KOPT-K1 (cell line): ENCODE measurements around the gene ZNF667.
A peak's percentile ranks its signal among the peaks of the same experiment; 100 is the strongest.

Experiments used
- H3K27ac ChIP-seq: fragments of 200-600 bp; sonication (generic); 2 replicates; pipeline ENCODE4 v1.5.1; 2016; ENCODE audit warnings: antibody characterized with exemption, mild to moderate bottlenecking, low read depth, low read length; ENCODE audit not compliant: poor library complexity, severe bottlenecking
- H3K36me3 ChIP-seq: fragments of 200-600 bp; sonication (generic); 2 replicates; pipeline ENCODE4 v1.5.1; 2017; ENCODE audit warnings: antibody characterized with exemption, mild to moderate bottlenecking, low read length, moderate library complexity; ENCODE audit not compliant: insufficient read depth
- H3K9me3 ChIP-seq: fragments of 200-600 bp; sonication (generic); 2 replicates; pipeline ENCODE4 v1.5.1; 2017; ENCODE audit warnings: antibody characterized with exemption, low read length, mild to moderate bottlenecking; ENCODE audit not compliant: insufficient read depth, poor library complexity, severe bottlenecking

ZNF667 gene

DNA sequence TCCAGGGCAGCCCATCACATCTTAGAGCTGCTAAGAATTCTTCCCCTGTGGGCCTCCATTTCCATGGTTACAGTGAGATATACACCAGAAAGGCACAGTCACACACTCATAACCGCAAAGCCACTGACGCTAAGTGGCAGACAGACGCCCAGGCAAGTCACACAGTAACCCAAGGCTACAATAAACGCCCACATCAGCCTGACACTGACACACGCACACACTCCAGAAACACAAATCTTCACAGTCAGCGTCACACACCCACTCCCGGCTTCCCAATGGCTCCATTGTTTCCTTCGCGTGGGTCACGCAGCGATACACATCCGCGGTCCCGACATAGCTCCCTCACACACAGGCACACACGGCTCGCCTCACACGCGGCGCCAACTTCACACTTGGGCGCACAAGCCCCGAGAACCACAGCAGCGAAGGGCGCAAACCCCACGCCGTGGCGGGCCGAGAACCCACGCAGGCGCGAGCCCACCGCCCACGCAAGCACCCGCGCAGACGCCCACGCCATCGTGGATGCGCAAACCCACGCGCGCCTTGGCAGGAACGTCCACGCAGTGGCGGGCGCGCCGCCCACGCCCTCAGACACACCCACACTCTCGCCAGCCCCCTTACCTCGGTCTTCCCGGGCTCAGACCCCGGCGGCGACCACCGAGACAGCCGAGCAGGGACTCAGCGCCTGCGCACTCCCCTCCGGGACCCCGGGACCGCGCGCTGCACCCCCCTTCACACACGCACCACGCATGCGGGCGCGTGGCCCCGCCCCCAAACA is at the start of gene ZNF667:
Gene ZNF667 (minus strand): TSS at position 695 of the 778 bp plus-strand sequence. CDS start 14,975 bp downstream, outside the sequence.
- H3K9me3 ChIP-seq, result peaks cover 39% of the 10 kb centered on the region
- no peak within 1 kb of the TSS for H3K27ac ChIP-seq
- no peaks in the 10 kb centered on the region for H3K36me3 ChIP-seq

DNA sequence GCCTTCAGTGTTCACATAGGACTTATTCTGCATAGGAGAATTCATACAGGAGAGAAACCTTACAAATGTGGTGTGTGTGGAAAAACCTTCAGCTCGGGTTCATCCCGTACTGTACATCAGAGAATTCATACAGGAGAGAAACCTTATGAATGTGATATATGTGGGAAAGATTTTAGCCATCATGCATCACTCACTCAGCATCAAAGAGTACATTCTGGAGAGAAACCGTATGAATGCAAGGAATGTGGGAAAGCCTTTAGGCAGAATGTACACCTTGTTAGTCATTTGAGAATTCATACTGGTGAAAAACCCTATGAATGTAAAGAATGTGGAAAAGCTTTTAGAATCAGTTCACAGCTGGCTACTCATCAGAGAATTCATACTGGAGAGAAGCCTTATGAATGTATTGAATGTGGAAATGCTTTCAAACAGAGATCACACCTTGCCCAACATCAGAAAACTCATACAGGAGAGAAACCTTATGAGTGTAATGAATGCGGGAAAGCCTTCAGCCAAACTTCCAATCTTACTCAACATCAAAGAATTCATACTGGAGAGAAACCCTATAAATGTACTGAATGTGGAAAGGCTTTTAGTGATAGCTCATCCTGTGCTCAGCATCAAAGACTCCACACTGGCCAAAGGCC is 48.2 kb upstream of the ZNF667 start:
- H3K36me3 ChIP-seq, result no peaks in the 10 kb centered on the region
- no peak overlapping the region for H3K27ac ChIP-seq
- H3K9me3 ChIP-seq, result peaks cover 48% of the 10 kb centered on the region

DNA sequence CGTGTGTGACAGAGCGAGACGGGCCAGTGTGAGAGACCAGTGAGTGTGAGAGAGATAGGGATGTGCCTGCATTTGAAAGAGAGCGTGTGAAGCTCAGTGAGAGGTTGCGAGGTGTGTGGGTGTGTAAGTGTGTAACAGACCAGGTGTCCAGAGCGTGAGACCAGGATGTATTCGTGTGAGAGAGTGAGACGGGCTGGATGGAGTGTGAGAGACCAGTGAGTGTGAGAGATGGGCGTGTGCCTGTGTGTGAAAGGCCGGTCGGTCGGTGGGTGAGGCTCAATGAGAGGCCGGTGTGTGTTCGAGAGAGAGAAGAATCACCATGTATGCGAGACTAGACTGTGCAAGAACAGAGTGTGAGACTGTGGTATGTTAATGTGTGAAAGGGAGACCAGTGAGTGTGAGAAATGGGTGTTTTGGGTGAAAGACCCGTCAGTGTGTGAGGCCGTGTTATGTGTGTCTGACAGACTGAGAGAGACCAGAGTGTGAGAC is 31.2 kb upstream of the ZNF667 start:
- Histone ChIP-seq H3K27ac (no peak overlapping the region), H3K9me3 (peaks cover 17% of the 10 kb centered on the region), H3K36me3 (no peaks in the 10 kb centered on the region)

DNA sequence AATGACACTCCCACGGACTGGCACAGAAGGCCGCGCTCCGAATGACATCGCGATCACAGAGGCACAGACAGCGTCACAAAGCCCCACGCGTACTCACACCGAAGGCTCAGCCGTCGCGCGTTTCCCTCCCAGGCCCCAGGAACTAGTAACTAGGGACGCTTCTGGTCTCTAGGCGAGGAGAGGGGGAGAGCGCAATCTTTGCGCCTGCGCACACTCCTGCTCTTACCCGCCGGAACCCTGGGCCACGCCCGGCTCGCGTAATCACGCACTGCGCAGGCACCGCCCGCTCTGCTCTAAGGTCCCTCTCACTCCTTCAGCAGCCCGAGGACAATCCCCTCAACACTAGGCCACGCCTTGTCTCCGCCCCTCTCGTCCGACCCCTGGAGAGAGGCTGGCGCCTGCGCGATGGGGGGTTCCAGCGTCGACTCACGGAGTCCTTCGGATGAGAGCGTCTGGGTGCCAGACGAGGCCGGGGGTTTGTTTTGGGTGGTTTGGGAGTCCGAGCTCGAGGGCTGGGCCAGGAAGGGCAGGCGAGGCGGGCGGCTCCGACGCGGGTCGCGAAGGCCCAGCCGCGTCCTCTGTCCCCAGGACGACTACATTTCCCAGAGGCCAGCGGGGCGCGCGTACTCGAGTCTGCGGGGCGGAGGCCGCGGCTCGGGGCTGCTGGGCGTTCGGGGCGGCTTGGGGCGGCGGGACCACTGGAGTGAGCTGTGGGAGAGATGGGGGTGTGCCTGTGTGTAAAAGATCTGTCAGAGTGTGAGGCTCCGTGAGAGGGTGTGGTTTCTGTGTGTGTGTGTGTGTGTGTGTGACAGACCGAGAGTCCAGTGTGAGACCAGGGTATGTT is 30.5 kb upstream of the ZNF667 start, which contains the start of gene ZNF471:
Gene ZNF471 (plus strand): TSS at position 410 of the 844 bp plus-strand sequence. CDS start 3,717 bp downstream, outside the sequence.
- H3K27ac ChIP-seq, result no peak within 1 kb of the TSS
- H3K36me3 ChIP-seq, result no peaks in the 10 kb centered on the region
- peaks cover 17% of the 10 kb centered on the region for H3K9me3 ChIP-seq

DNA sequence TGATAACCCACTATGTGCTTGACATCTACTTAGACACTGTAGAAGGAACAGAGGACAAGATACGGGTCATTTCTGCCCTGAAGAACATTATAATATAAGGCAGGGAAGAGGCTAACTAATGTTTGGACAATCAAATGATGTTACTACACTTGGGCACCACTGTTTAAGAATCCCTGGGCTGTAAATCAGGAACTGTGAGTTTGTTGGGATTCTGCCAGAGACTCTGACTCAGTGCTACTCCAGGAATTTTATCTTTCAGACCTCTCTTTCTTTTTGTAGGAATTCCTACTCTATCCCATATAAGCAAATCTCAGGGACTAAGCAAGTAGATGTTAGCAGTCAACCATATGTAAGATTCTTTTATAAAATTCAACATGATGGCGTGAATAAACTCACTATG is 27.4 kb upstream of the ZNF667 start:
- peaks cover 17% of the 10 kb centered on the region for H3K9me3 ChIP-seq
- H3K27ac ChIP-seq, result no peak overlapping the region
- no peaks in the 10 kb centered on the region for H3K36me3 ChIP-seq

DNA sequence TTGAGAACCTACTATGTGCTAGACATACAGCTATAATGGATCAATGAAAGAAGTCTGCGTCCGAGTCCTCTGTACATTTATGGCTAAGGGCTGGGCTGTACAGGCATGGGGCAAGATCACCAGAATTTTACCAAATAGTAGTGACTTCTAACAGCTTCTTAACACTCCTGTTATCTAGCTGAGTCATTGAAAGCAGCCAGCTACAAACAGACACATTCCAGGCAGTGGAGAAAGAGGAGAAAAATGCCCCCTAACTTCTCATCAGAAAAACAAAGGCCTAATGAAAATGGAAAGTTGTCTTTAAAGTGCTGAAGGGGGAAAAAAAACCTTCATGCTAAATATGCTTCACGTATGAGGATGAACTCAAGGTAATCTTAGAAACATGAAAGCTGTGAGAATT is 14.3 kb upstream of the ZNF667 start:
- H3K27ac ChIP-seq, result no peak overlapping the region
- peaks cover 10% of the 10 kb centered on the region for H3K9me3 ChIP-seq
- H3K36me3 ChIP-seq, result no peaks in the 10 kb centered on the region

DNA sequence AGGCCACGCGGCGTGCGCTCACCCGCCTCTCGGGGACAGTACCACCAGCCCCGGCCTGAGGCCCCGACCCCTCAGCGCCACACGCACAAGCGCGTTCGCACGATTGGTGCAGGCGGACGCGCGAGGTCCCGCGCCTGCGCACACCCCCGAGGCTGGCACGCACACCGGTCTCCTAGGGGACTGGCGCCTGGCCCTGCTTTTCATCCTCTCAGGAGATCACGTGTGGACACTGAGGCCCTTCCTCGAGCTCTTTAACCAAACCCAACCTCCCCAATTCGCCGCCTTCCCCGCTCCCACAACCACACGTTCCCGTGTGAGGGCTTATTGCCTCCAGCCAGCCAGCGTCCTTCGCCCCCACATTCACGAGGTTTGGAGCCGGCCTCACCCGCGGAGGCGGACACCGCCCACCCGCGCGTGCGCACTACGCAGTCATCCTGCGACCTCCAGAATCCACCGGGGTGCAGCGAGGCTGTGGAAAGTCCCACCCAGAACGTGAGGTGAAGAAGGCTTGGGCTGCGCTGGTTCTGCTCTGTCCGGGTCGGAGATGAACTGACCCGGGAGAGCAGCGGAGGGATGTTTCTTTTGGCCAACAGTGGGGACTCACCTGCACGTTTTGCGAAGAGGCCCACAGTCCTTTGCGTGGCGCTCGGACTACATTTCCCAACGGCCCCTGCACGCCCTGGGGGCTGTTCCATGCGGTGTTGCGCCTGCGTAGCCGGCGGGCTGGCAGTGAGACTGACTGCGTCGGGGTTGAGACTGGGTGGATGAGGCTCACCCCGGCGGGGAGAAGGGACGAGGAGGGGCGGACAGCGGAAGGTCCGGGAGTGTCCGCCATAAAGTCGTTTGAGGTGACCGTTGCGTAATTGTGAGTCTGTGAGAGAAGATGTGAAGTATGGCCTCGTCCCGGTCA is 539 bp upstream of the ZNF667 start:
- H3K36me3 ChIP-seq, result no peaks in the 10 kb centered on the region
- no peak overlapping the region for H3K27ac ChIP-seq
- H3K9me3 ChIP-seq, result peaks cover 42% of the 10 kb centered on the region

DNA sequence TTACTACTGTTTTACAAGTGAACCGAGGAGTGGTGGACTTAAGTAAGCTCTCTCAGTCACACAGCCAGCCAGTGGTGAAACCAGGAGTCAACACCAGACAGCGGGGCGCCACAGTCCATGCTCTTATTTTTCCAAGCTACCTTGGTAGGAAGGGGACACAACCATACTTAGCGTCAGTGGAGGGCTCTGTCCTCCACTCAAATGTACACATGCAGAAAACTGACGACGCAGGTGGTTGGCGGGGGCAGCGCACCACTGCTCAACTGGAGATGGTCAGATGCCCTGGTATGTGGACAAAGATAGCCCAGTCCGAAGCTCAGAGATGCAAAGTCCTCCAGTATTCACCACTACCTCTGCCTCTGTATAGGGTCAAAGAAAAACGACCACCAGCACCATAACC is 1.1 kb downstream of the ZNF667 start:
- H3K36me3 ChIP-seq, result no peaks in the 10 kb centered on the region
- H3K27ac ChIP-seq, result no peak overlapping the region
- peaks cover 34% of the 10 kb centered on the region for H3K9me3 ChIP-seq

DNA sequence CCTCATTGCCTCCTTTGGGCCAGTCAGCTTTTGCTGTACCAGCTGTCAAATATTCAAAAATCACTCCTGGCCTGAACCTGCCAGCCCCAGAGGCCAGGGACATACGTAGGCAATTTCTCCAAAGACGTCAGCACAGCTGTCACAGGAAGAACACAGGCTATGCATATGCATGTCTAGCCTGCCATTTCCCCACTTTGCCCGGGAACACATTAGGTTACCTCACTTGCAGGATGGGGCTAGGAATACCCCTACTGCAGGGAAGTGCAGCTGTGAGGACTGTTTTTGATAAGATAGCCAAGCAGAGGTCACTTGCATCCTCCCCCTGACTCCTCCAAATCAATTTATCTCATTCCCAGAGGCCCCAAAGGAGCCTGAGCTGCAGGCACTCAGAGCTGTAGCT is 2.8 kb downstream of the ZNF667 start:
- Histone ChIP-seq H3K27ac (no peak overlapping the region), H3K9me3 (peaks cover 36% of the 10 kb centered on the region)

DNA sequence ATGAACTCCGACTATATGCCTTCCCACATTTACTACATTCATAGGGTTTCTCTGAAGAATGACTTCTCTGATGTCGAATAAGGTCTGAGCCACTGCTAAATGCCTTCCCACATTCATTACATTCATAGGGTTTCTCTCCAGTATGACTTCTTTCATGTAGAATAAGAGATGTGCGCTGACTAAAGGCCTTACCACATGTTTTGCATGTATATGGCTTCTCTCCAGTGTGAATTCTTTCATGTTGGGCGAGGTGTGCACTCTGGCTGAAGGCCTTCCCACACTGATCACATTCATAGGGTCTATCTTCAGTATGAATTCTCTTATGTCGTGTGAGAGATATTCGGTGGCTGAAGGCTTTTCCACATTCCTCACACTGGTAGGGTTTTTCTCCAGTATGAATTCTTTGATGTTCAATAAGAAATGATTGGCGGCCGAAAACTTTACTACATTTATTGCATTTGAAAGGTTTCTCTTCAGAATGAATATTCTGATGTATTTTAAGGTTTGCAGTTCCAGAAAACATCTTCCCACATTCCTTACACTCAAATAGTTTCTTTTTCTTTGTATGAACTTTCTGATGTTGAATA is 35.8 kb downstream of the ZNF667 start:
- H3K9me3 ChIP-seq, result peaks cover 61% of the 10 kb centered on the region
- H3K27ac ChIP-seq, result no peak overlapping the region
- no peaks in the 10 kb centered on the region for H3K36me3 ChIP-seq

More for the DNA sequence above, 2.8 kb downstream of the ZNF667 start:
- H3K36me3 ChIP-seq, result no peaks in the 10 kb centered on the region

DNA sequence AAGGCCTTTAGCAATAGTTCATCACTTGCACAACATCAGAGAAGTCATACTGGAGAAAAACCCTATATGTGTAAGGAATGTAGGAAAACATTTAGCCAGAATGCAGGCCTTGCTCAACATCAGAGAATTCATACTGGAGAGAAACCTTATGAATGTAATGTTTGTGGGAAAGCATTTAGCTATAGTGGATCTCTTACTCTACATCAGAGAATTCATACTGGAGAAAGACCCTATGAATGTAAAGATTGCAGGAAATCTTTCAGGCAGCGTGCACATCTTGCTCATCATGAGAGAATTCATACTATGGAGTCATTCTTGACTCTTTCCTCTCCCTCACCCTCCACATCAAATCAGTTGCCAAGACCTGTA is 53.2 kb downstream of the ZNF667 start:
- H3K36me3 ChIP-seq, result peaks cover 53% of the 10 kb centered on the region
- H3K9me3 ChIP-seq, result peaks cover 99% of the 10 kb centered on the region
- H3K27ac ChIP-seq, result no peak overlapping the region

DNA sequence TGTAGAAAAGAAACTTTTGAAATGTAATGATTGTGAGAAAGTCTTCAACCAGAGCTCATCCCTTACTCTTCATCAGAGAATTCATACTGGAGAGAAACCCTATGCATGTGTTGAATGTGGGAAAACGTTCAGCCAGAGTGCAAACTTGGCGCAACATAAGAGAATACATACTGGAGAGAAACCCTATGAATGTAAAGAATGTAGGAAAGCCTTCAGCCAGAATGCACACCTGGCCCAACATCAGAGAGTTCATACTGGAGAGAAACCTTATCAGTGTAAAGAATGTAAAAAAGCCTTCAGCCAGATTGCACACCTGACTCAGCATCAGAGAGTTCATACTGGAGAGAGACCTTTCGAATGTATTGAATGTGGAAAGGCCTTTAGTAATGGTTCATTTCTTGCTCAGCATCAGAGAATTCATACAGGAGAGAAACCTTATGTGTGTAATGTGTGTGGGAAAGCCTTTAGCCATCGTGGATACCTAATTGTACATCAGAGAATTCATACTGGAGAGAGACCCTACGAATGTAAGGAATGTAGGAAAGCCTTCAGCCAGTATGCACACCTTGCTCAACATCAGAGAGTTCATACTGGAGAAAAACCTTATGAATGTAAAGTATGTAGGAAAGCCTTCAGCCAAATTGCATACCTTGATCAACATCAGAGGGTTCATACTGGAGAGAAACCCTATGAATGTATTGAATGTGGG is 53.7 kb downstream of the ZNF667 start:
- H3K9me3 ChIP-seq, result peaks cover 99% of the 10 kb centered on the region
- peaks cover 57% of the 10 kb centered on the region for H3K36me3 ChIP-seq
- H3K27ac ChIP-seq, result no peak overlapping the region

DNA sequence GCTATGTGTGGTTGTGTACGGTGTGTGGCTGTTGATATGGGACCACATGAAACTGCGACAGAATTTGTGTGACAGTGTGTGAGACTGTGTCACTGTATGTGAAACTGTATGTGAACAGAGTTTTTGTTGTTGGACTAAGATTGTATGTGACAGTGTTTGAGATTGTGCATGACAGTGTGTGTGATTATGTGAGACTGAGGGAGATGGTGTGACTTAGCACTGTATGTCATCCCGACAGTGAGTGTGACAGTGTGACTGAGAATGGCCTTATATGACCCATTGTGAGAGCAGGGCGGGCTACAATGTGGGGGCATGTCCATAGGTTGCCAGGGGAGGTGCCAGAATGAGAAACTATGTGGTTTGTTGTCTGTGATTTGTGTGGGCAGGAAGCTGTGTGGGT is 72.1 kb downstream of the ZNF667 start:
- H3K36me3 ChIP-seq, result peaks cover 41% of the 10 kb centered on the region
- peaks cover 58% of the 10 kb centered on the region for H3K9me3 ChIP-seq
- H3K27ac ChIP-seq, result peak overlapping the region; percentile 88
